Activated T-cell treated with anti-CD3 and anti-CD28 coated beads, Interleukin-2, amount 50 U/mL, for 24 hours (primary cell): ENCODE data around the gene LRIT2.

ENCODE experiments used
- DNase-seq: peaks from one replicate; pipeline ENCODE4 v3.0.0-alpha.2; 2020
- H3K27ac Mint-ChIP-seq: 2 replicates; pipeline ENCODE4 v1.8.0; 2020; ENCODE audit warnings: mild to moderate bottlenecking, mixed read lengths
- H3K27me3 Mint-ChIP-seq: 2 replicates; pipeline ENCODE4 v1.8.0; 2020; ENCODE audit warnings: mixed read lengths
- H3K36me3 Mint-ChIP-seq: 2 replicates; pipeline ENCODE4 v1.8.0; 2020; ENCODE audit warnings: low read depth, mixed read lengths
- H3K4me1 Mint-ChIP-seq: 2 replicates; pipeline ENCODE4 v1.8.0; 2020; ENCODE audit warnings: low read depth, mixed read lengths
- H3K4me3 Mint-ChIP-seq: 2 replicates; pipeline ENCODE4 v1.8.0; 2020; ENCODE audit warnings: mild to moderate bottlenecking, moderate library complexity, mixed read lengths
- H3K9me3 Mint-ChIP-seq: 2 replicates; pipeline ENCODE4 v1.8.0; 2020; ENCODE audit warnings: mixed read lengths

The LRIT2 gene

DNA sequence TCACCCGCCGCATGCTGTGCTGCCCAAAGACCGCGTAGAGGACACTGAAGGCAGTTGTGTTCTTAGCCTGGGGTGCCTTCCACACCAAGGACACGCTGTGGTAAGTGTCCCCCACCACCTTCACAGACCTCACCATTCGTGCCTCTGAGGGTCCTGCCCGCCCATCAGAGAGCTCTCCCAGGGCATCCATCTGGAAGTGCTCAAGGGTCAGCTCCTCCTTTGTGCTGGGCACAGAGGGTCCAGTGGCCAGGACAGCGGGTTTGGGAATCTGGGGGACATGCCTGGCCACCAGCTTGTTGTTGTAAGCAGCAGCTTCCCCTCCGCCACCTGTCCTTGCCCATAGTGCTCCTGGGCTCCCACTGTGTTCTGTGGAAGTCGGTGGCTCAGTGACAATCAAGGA, 7.0 kb upstream of the LRIT2 start:
- Mint-ChIP-seq H3K36me3 (no peaks in the 10 kb centered on the region), H3K9me3 (no peaks in the 10 kb centered on the region), H3K4me3 (no peak overlapping the region), H3K27me3 (peaks cover 33% of the 10 kb centered on the region), H3K27ac (no peak overlapping the region), H3K4me1 (no peaks in the 10 kb centered on the region)
- DNase-seq = no peak

DNA sequence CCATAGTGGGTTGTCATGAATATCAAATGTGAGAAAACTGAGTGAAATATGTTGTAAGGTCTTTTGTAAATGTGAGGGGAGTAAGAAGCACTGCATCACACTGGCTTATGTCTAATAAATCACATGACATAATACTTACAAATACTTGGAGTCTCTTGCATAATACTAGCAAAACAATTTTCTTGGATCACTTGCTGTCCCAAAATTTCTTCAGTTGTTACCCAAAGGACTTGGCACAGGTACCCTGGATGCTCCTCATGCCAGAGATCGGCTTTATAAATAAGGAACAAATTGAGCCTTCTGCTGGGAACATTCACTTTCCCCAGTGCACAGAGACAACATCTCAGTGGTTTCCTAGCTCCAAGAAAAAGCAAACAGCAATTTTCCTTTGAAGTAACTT, 5.0 kb upstream of the LRIT2 start:
- Mint-ChIP-seq H3K36me3 (no peaks in the 10 kb centered on the region), H3K9me3 (no peaks in the 10 kb centered on the region), H3K4me1 (no peaks in the 10 kb centered on the region), H3K27ac (no peak overlapping the region), H3K4me3 (no peak overlapping the region), H3K27me3 (peaks cover 33% of the 10 kb centered on the region)
- no peak for DNase-seq

DNA sequence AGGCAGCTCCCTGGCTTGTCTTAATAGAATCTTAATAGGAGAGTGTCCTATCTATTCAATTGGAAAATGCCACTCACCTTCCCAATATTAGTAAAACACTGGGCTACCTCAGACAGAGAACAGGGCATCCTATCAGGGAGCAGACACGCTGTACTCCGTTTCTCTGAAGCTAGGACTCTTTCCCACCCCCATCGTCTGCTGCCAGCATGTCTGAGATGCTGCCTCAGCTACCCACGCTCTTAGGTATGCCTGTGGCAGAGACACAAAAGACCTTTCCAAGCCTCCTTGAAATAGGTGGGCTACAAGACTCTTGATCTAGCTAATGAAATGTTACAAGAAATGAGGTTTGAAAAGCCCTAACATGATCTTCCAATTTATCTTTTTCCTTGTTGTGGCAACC, 2.5 kb upstream of the LRIT2 start:
- peaks cover 45% of the 10 kb centered on the region for H3K27me3 Mint-ChIP-seq
- H3K4me3 Mint-ChIP-seq = no peak overlapping the region

DNA sequence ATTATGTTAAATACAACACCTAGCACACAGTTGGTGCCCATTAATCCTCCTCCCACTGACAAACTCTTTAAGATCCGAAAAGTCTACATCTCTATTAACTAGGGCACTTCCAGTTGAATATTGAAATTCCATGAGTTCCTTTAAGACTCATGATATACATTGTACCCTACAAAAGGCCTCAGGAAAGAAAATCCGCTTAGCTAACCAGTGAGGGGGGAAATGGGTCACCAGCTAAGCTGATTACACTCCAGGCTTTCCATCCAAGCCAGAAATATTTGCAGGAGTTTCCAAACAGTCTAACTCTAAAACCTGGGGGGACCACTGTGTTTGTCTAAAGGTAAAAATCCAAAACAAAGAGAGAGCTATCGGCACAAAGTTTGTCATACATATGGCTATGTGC, 1.3 kb upstream of the LRIT2 start:
- peaks cover 47% of the 10 kb centered on the region for H3K27me3 Mint-ChIP-seq
- no peaks in the 10 kb centered on the region for H3K9me3 Mint-ChIP-seq
- H3K4me1 Mint-ChIP-seq = no peaks in the 10 kb centered on the region

More for the DNA sequence above, 2.5 kb upstream of the LRIT2 start:
- Mint-ChIP-seq H3K4me1 (no peaks in the 10 kb centered on the region), H3K9me3 (no peaks in the 10 kb centered on the region), H3K27ac (no peak overlapping the region), H3K36me3 (no peaks in the 10 kb centered on the region)
- no peak for DNase-seq

DNA sequence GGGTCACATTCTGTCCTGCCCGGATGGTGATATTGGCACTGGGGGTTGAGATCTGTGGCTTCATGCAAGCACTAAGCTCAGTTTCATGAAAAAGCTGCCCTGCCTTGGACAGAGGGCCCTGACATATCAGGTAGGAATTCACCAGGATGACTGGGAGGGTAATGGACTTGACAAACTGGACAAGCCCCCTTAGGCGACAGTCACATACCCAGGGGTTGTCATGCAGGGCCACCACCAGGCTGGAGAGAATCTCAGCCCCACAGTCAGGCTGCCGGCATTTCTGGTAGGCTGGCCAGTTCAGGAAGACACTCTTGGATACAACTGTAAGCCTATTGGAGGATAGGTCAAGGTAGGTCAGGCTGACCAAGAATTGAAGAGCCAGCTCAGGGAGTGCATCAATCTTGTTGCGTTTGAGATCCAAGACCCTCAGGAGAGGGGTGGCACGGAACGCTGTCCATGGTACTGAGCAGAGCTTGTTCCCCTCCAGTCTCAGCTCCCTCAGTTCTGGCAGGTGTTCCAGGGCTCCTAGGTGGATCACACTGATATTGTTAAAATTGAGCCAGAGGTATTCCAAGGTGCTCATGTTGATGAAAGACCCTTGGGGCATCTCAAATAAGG, 824 bp downstream of the LRIT2 start:
- Mint-ChIP-seq H3K27ac (no peak overlapping the region), H3K9me3 (peaks cover 2% of the 10 kb centered on the region), H3K36me3 (no peaks in the 10 kb centered on the region), H3K4me3 (no peak overlapping the region), H3K27me3 (peaks cover 47% of the 10 kb centered on the region), H3K4me1 (no peaks in the 10 kb centered on the region)
- DNase-seq = no peak

More for the DNA sequence above, 1.3 kb upstream of the LRIT2 start:
- no peak for DNase-seq
- Mint-ChIP-seq H3K27ac (no peak overlapping the region), H3K36me3 (no peaks in the 10 kb centered on the region), H3K4me3 (no peak overlapping the region)

DNA sequence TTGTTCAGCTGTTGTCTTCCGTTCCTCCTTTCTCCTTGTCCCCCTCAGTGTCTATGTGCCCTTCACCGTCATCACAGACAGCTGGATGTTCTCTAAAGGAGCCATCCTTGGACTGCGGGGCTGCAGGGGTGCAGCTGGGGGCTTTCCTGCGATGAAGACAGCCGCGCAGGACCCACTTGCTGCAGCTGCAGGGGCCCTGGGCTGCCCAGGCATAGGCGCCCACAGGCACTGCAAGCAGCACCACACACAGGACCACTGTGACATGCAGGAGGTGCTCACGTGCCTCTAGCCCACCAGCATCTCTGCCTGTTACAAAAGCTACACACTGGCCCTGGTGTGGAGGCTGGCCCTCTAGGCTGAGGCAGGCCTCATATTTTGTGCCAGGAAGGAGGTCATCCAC, 3.4 kb downstream of the LRIT2 start:
- Mint-ChIP-seq H3K4me1 (no peaks in the 10 kb centered on the region), H3K27ac (no peak overlapping the region), H3K36me3 (no peaks in the 10 kb centered on the region), H3K4me3 (no peak overlapping the region), H3K27me3 (peaks cover 27% of the 10 kb centered on the region), H3K9me3 (peaks cover 5% of the 10 kb centered on the region)
- DNase-seq = no peak

DNA sequence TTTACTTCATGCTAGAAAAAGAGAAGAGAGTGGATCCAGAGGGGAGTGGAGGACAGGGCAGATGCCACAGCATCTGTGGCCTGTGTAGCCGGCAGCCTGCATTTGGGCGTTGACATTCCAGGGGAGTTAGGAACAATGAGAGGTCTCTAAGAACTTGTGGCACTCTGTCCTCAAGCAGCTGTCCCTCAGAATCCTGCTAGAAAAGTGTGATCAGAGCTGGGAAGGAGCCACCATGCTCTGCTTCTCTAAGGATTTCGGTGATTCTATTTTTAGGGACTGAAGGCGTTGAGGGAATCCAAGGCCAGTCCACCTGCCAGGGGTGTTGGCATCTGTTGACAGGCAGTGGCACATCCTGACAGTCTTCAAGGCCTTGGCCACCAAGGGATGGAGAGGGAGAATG, 7.6 kb downstream of the LRIT2 start:
- DNase-seq = no peak
- H3K4me1 Mint-ChIP-seq = peaks cover 2% of the 10 kb centered on the region
- H3K27ac Mint-ChIP-seq = no peak overlapping the region
- peaks cover 6% of the 10 kb centered on the region for H3K27me3 Mint-ChIP-seq
- no peaks in the 10 kb centered on the region for H3K36me3 Mint-ChIP-seq
- H3K4me3 Mint-ChIP-seq = no peak overlapping the region
- H3K9me3 Mint-ChIP-seq = peaks cover 5% of the 10 kb centered on the region

DNA sequence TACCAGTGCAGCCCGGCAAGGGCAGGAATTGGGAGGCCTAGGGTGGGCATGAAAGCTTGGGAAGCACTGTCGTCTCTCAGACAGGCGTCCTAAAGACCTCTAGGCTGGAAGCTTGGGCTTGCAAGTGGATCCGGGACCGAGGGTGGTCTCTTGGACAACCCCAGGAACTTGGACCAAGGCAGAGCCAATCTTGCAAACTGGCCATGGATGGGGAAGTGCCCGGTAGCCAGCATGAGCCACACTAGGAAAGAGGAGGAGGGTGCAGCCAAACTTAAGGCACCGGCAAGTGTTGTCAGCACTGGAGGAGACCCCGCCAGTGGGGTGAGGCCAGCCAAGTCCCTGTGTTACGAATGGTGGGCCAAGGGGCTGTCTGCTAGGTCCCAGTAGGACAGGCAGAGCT, 8.5 kb downstream of the LRIT2 start:
- Mint-ChIP-seq H3K27me3 (peaks cover 5% of the 10 kb centered on the region), H3K4me1 (peaks cover 2% of the 10 kb centered on the region), H3K9me3 (peaks cover 5% of the 10 kb centered on the region), H3K36me3 (no peaks in the 10 kb centered on the region), H3K4me3 (no peak overlapping the region), H3K27ac (no peak overlapping the region)
- DNase-seq = no peak

DNA sequence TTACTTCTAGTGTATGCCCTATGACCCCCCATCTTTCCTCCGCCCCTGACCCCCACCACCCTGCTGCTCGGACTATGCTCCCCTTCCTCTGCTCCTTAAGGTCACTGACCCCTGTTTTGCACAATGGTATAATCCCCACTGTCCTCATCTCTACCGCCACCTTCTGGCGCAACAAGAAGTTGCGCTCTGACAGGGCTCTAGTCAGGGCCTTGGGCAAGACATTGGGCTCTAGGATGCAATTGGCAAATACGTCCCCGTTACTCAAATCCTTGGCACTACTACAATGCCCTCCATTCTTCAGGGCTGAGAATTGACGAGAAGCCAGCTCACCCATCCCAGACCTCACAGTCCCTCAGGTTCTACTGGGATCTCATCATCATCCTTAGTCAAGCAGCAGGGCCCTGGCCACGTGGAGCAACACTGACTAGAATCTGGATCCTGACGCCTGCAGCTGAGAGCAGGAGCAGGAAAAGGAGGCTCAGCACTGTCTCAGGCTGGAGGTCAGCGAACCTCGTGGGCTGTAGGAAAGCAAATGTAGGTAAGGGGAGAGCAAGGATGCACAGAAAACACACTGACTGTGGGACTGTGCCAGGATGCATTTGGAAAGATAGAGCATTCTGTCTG, 10.6 kb downstream of the LRIT2 start:
- H3K4me3 Mint-ChIP-seq = no peak overlapping the region
- DNase-seq = peak; percentile 57

DNA sequence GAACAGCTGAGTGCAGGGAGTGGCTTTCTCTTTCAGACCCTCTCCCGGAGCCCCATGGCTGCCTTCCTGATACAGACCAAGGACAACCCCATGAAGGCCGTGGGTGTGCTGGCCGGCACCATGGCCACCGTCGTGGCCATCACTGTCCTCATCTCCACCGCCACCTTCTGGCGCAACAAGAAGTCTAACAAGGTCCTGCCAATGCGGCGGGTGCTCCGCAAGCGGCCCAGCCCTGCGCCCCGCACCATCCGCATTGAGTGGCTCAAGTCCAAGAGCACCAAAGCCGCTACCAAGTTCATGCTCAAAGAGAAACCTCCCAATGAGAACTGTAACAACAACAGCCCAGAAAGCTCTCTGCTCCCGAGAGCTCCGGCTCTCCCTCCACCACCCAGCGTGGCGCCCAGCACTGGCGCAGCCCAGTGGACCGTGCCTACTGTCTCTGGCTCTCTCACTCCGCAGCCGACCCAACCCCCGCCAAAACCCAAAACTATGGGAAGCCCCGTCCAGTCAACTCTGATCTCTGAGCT, 11.2 kb downstream of the LRIT2 start:
- no peak overlapping the region for H3K27ac Mint-ChIP-seq
- H3K9me3 Mint-ChIP-seq = no peaks in the 10 kb centered on the region
- no peak overlapping the region for H3K4me3 Mint-ChIP-seq

More for the DNA sequence above, 10.6 kb downstream of the LRIT2 start:
- peaks cover 2% of the 10 kb centered on the region for H3K4me1 Mint-ChIP-seq
- H3K27me3 Mint-ChIP-seq = no peaks in the 10 kb centered on the region
- H3K9me3 Mint-ChIP-seq = peaks cover 5% of the 10 kb centered on the region
- H3K27ac Mint-ChIP-seq = no peak overlapping the region
- no peaks in the 10 kb centered on the region for H3K36me3 Mint-ChIP-seq

DNA sequence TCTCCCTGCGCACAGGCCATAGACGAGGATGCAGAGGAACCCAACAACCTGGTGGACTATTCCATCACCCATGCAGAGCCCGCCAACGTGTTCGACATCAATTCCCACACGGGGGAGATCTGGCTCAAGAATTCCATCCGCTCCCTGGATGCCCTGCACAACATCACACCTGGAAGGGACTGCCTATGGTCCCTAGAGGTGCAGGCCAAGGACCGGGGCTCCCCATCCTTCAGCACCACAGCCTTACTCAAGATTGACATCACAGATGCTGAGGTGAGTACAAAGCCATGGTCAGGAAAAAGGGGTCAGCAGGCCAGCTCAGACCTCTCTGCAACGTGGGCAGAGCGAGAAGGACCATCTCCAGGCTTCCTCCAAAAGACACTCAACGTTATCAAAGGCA, 12.3 kb downstream of the LRIT2 start:
- H3K4me3 Mint-ChIP-seq = no peak overlapping the region
- H3K27me3 Mint-ChIP-seq = peaks cover 2% of the 10 kb centered on the region
- DNase-seq = no peak
- H3K36me3 Mint-ChIP-seq = no peaks in the 10 kb centered on the region
- H3K9me3 Mint-ChIP-seq = no peaks in the 10 kb centered on the region
- H3K27ac Mint-ChIP-seq = no peak overlapping the region
- H3K4me1 Mint-ChIP-seq = peaks cover 2% of the 10 kb centered on the region

More for the DNA sequence above, 11.2 kb downstream of the LRIT2 start:
- H3K27me3 Mint-ChIP-seq = no peaks in the 10 kb centered on the region
- H3K4me1 Mint-ChIP-seq = peaks cover 2% of the 10 kb centered on the region
- no peaks in the 10 kb centered on the region for H3K36me3 Mint-ChIP-seq
- no peak for DNase-seq

DNA sequence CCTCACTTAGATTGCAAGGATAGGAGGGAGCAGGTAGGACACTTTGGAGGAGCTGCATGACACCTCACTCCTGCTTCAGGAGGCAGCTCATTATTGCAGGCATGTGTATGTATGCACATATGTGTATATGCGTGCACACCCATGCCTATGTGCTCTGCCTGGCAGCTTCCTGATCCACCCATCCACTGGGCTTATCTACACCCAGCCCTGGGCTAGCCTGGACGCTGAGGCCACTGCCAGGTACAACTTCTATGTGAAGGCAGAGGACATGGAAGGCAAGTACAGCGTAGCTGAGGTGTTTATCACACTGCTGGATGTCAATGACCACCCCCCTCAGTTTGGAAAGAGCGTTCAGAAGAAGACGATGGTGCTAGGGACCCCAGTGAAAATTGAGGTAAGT, 13.3 kb downstream of the LRIT2 start:
- Mint-ChIP-seq H3K4me1 (peaks cover 2% of the 10 kb centered on the region), H3K4me3 (no peak overlapping the region), H3K36me3 (no peaks in the 10 kb centered on the region), H3K27me3 (peaks cover 2% of the 10 kb centered on the region), H3K27ac (no peak overlapping the region), H3K9me3 (no peaks in the 10 kb centered on the region)
- DNase-seq = no peak

DNA sequence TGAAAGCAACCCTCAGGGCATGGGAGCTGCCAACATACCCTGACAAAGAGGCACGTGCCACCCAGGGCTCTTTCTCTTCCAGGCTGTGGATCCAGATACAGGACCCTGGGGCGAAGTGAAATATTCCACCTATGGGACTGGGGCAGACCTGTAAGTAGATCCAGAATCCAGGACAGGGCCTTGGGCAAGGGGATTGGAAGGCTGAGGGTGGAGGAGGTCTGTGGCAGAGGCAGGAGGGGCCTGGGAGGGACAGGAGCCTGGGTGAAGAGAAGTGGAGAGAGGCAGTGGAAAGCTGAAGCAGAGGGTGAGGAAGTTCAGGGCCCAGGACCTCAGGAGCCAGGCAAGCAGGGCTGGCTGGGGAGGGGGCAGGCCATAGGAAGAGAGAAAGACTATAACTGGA, 13.8 kb downstream of the LRIT2 start:
- H3K4me1 Mint-ChIP-seq = peaks cover 2% of the 10 kb centered on the region
- no peak for DNase-seq
- H3K4me3 Mint-ChIP-seq = no peak overlapping the region

DNA sequence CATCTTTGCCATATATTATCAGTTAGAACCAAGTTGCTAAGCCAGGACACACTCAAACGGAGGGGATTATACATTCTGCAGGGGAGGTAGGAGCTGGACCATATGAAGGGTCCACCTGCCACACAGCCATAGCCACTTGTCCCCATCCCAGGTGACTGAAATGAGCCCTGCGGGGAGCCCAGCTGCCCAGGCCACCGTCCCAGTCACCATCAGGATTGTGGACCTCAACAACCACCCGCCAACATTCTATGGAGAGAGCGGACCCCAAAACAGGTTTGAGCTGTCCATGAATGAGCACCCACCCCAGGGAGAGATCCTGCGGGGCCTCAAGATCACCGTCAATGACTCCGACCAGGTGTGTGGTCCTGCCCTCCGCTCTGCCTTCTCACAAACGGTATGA, 17.3 kb downstream of the LRIT2 start:
- H3K4me1 Mint-ChIP-seq = no peaks in the 10 kb centered on the region
- no peaks in the 10 kb centered on the region for H3K36me3 Mint-ChIP-seq
- no peaks in the 10 kb centered on the region for H3K9me3 Mint-ChIP-seq
- peaks cover 2% of the 10 kb centered on the region for H3K27me3 Mint-ChIP-seq
- no peak overlapping the region for H3K27ac Mint-ChIP-seq
- no peak overlapping the region for H3K4me3 Mint-ChIP-seq
- DNase-seq = no peak

More for the DNA sequence above, 13.8 kb downstream of the LRIT2 start:
- H3K27ac Mint-ChIP-seq = no peak overlapping the region
- H3K9me3 Mint-ChIP-seq = no peaks in the 10 kb centered on the region
- no peaks in the 10 kb centered on the region for H3K36me3 Mint-ChIP-seq
- peaks cover 2% of the 10 kb centered on the region for H3K27me3 Mint-ChIP-seq

DNA sequence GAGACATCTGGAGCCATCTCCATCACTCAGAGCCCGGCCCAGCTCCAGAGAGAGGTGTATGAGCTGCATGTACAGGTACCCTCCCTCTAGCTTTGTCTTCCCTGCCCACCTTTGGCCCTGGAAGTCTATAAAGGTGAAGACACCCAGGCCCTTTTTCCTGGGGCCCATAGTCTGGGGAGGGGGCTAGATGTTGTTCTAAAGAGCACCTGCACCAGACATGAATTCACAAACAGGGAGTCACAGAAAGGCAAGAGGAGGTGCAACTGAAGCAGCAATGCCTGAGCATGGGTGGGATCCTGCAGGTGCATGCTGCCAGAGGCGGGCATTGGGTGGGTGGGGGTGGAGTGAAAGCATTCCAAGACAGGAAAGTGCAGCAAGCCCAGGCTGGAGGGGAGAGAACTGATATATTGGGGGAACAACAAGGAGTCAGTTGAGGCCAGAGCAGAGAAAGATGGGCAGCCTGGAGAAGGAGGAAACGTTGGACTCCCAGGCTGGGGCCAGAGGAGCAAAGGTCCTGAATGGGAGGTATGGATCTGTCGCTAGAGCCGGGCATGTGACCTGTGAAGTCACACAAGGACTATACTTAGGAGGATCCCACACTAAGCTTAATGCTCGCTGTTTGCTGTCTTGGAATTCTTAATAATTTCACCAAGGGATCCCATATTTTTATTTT, 19.4 kb downstream of the LRIT2 start:
- Mint-ChIP-seq H3K36me3 (no peaks in the 10 kb centered on the region), H3K4me3 (no peak overlapping the region), H3K27me3 (peaks cover 2% of the 10 kb centered on the region), H3K9me3 (no peaks in the 10 kb centered on the region), H3K4me1 (no peaks in the 10 kb centered on the region), H3K27ac (no peak overlapping the region)
- DNase-seq = no peak
